NOMO-1 treated with DMSO at 0.1 percent for 48 hours (cell line): ENCODE data around the gene ARHGEF38.
"Not testable (repeated sequence)": the region's sequence is repeated elsewhere in the genome, so short reads cannot be mapped to it uniquely, and the experiment has no call there.

Experiments
- DNase-seq: peaks from one replicate; lab custom pipeline; 2025; ENCODE audit not compliant: unreplicated experiment; lab: John Stamatoyannopoulos, UW

ARHGEF38 gene

GRCh38 chr4:105710012-105710600 lies 157.7 kb downstream of the ARHGEF38 start:
- no peak for DNase-seq

- DNase-seq: no peak
These were observed 158.3 kb downstream of the ARHGEF38 start for GRCh38 chr4:105710678-105711077.

- DNase-seq: no peak
These were observed 160.3 kb downstream of the ARHGEF38 start for GRCh38 chr4:105712766-105713165.

GRCh38 chr4:105714071-105714521 lies 161.7 kb downstream of the ARHGEF38 start:
- peak; percentile 80 for DNase-seq

- DNase-seq: no peak
These were observed 162.5 kb downstream of the ARHGEF38 start for GRCh38 chr4:105714932-105715331.

- peak; percentile 21 for DNase-seq
These were observed 163.4 kb downstream of the ARHGEF38 start for GRCh38 chr4:105715692-105716278.

- no peak for DNase-seq
These were observed 166.8 kb downstream of the ARHGEF38 start for GRCh38 chr4:105719204-105719603.

- DNase-seq: no peak
These were observed 173.2 kb downstream of the ARHGEF38 start for GRCh38 chr4:105725623-105726022.

GRCh38 chr4:105729895-105730294 lies 177.5 kb downstream of the ARHGEF38 start:
- not testable (repeated sequence) for DNase-seq
